OCI-LY1 (cell line): Measurements from ENCODE around the gene FMN1.

ENCODE experiments used
- H2AFZ ChIP-seq: fragments of 200-600 bp; sonication (generic), shearing (Covaris generic); 2 replicates; pipeline ENCODE4 v1.6.0; 2014; ENCODE audit warnings: antibody characterized with exemption, mild to moderate bottlenecking, low read length
- H3F3A ChIP-seq: fragments of 200-600 bp; sonication (generic), shearing (Covaris generic); 2 replicates; pipeline ENCODE4 v1.6.0; 2014; ENCODE audit warnings: mild to moderate bottlenecking, antibody characterized with exemption, low read length, moderate library complexity; ENCODE audit not compliant: insufficient read depth
- H3K27ac ChIP-seq: fragments of 200-600 bp; sonication (generic); 2 replicates; pipeline ENCODE4 v1.5.1; 2014; ENCODE audit warnings: low read length, mixed run types, mild to moderate bottlenecking, low read depth; ENCODE audit not compliant: poor library complexity, severe bottlenecking
- H3K27me3 ChIP-seq: fragments of 200-600 bp; sonication (generic); 2 replicates; pipeline ENCODE4 v1.6.0; 2014; ENCODE audit warnings: antibody characterized with exemption, mild to moderate bottlenecking, low read length, moderate library complexity; ENCODE audit not compliant: insufficient read depth
- H3K36me3 ChIP-seq: fragments of 200-600 bp; sonication (generic); 2 replicates; pipeline ENCODE4 v1.6.1; 2014; ENCODE audit warnings: mild to moderate bottlenecking, antibody characterized with exemption, low read length, moderate library complexity, mixed read lengths; ENCODE audit not compliant: insufficient read depth
- H3K4me1 ChIP-seq: fragments of 200-600 bp; sonication (generic); 2 replicates; pipeline ENCODE4 v1.5.1; 2014; ENCODE audit warnings: mild to moderate bottlenecking, low read length, moderate library complexity; ENCODE audit not compliant: insufficient read depth, severe bottlenecking
- H3K4me2 ChIP-seq: fragments of 200-600 bp; sonication (generic), shearing (Covaris generic); 2 replicates; pipeline ENCODE4 v1.6.1; 2014; ENCODE audit warnings: low read length
- H3K4me3 ChIP-seq: fragments of 200-600 bp; sonication (generic); 2 replicates; pipeline ENCODE4 v1.5.1; 2014; ENCODE audit warnings: low read length, low read depth, mild to moderate bottlenecking, mixed read lengths; ENCODE audit not compliant: poor library complexity, severe bottlenecking
- H3K79me2 ChIP-seq: fragments of 200-600 bp; shearing (Covaris generic); 2 replicates; pipeline ENCODE4 v1.6.1; 2016; ENCODE audit warnings: mixed run types, low read length, mixed read lengths; ENCODE audit not compliant: insufficient read depth
- H3K9ac ChIP-seq: fragments of 200-600 bp; sonication (generic), shearing (Covaris generic); 2 replicates; pipeline ENCODE4 v1.6.1; 2014; ENCODE audit warnings: mild to moderate bottlenecking, low read length, mixed read lengths
- H3K9me2 ChIP-seq: fragments of 200-600 bp; sonication (generic), shearing (Covaris generic); 2 replicates; pipeline ENCODE4 v1.6.1; 2014; ENCODE audit warnings: low read depth, mild to moderate bottlenecking, low read length, mixed read lengths
- H3K9me3 ChIP-seq: fragments of 200-600 bp; shearing (Covaris generic); 2 replicates; pipeline ENCODE4 v1.6.1; 2014; ENCODE audit warnings: low read length, mixed read lengths
- H4K20me1 ChIP-seq: fragments of 200-600 bp; sonication (generic), shearing (Covaris generic); 2 replicates; pipeline ENCODE4 v1.6.0; 2016; ENCODE audit warnings: mild to moderate bottlenecking, low read length; ENCODE audit not compliant: insufficient read depth
- CTCF ChIP-seq: fragments of 200-600 bp; sonication (generic), shearing (Covaris generic); IDR thresholded peaks from 2 replicates; pipeline ENCODE4 v1.5.1; 2017; ENCODE audit warnings: mild to moderate bottlenecking, antibody characterized with exemption, low read length, moderate library complexity, mixed read lengths
- EZH2 ChIP-seq: fragments of 200-600 bp; sonication (generic), shearing (Covaris generic); IDR thresholded peaks from 2 replicates; pipeline ENCODE4 v1.8.0; 2017; ENCODE audit warnings: borderline replicate concordance, mixed run types, mild to moderate bottlenecking, antibody characterized with exemption, low read length, moderate library complexity, mixed read lengths

FMN1 gene

GRCh38 chr15:32747921-32748342, 446.6 kb downstream of the FMN1 start:
- Histone ChIP-seq H3K4me3 (no peak overlapping the region), H3K27ac (no peak overlapping the region), H3K36me3 (no peaks in the 10 kb centered on the region), H3K4me2 (no peak overlapping the region), H4K20me1 (no peaks in the 10 kb centered on the region), H3K27me3 (no peaks in the 10 kb centered on the region), H3K9ac (no peak overlapping the region), H3F3A (no peaks in the 10 kb centered on the region), H3K4me1 (no peaks in the 10 kb centered on the region), H3K79me2 (no peaks in the 10 kb centered on the region), H3K9me2 (no peaks in the 10 kb centered on the region), H3K9me3 (no peaks in the 10 kb centered on the region), H2AFZ (no peak overlapping the region)
- TF ChIP-seq EZH2 (no peak), CTCF (no peak)

- Histone ChIP-seq H3K4me3 (no peak overlapping the region), H2AFZ (no peak overlapping the region), H3K9me3 (no peaks in the 10 kb centered on the region), H3K4me1 (no peaks in the 10 kb centered on the region), H3K36me3 (no peaks in the 10 kb centered on the region), H3K9me2 (no peaks in the 10 kb centered on the region), H3K79me2 (no peaks in the 10 kb centered on the region), H4K20me1 (no peaks in the 10 kb centered on the region), H3K9ac (no peak overlapping the region), H3K4me2 (no peak overlapping the region), H3K27ac (no peak overlapping the region), H3F3A (no peaks in the 10 kb centered on the region), H3K27me3 (no peaks in the 10 kb centered on the region)
- no peak for TF ChIP-seq CTCF
- TF ChIP-seq EZH2, result no peak
Observed at GRCh38 chr15:32746116-32746857, 448.2 kb downstream of the FMN1 start.

- no peak overlapping the region for H3K4me2 ChIP-seq
- H3K4me3 ChIP-seq, result no peak overlapping the region
- no peaks in the 10 kb centered on the region for H3K9me3 ChIP-seq
- H3K79me2 ChIP-seq, result no peaks in the 10 kb centered on the region
- TF ChIP-seq EZH2 (no peak), CTCF (no peak)
- no peaks in the 10 kb centered on the region for H4K20me1 ChIP-seq
- H3K9ac ChIP-seq, result no peak overlapping the region
- H3F3A ChIP-seq, result no peaks in the 10 kb centered on the region
- H3K27me3 ChIP-seq, result no peaks in the 10 kb centered on the region
- H3K27ac ChIP-seq, result no peak overlapping the region
- H3K4me1 ChIP-seq, result no peaks in the 10 kb centered on the region
- H3K9me2 ChIP-seq, result no peaks in the 10 kb centered on the region
- H3K36me3 ChIP-seq, result no peaks in the 10 kb centered on the region
- no peak overlapping the region for H2AFZ ChIP-seq
Observed at GRCh38 chr15:32743411-32744140, 450.9 kb downstream of the FMN1 start.
